Tibial nerve (tissue), 4 donors: ENCODE results near the gene RBMS3. TPM values are rescaled to one million over a fixed set of nuclear protein-coding genes. Genes with fewer than 3 reads are reported as not detected.
A peak's percentile ranks its signal among the peaks of the same experiment; 100 is the strongest.

Experiments used
- DNase-seq, 2 donors: peaks; one replicate each; pipeline ENCODE4 v3.0.0-alpha.2; 2019; ENCODE audit warnings: low spot score in 2 of 2
- H3K27ac ChIP-seq, 4 donors: fragments of 200-600 bp; sonication (generic) in 3 of 4; one replicate each; pipeline ENCODE4 v1.5.1; 2017 to 2019; ENCODE audit warnings: mild to moderate bottlenecking in 1 of 4
- H3K27me3 ChIP-seq, 2 donors: fragments of 200-600 bp; sonication (generic) in 1 of 2; one replicate each; pipeline versions ENCODE4 v1.5.1 to v1.6.0; 2017 to 2019
- H3K36me3 ChIP-seq, 3 donors: fragments of 200-600 bp; sonication (generic); one replicate each; pipeline ENCODE4 v1.5.1; 2018 to 2019
- H3K4me1 ChIP-seq, 4 donors: fragments of 200-600 bp; sonication (generic) in 3 of 4; one replicate each; pipeline ENCODE4 v1.5.1; 2017 to 2019
- H3K4me3 ChIP-seq, 4 donors: fragments of 200-600 bp; sonication (generic) in 3 of 4; one replicate each; pipeline ENCODE4 v1.5.1; 2017 to 2019; ENCODE audit warnings: mild to moderate bottlenecking in 1 of 4, moderate library complexity in 1 of 4
- H3K9me3 ChIP-seq, 4 donors: fragments of 200-600 bp; sonication (generic) in 3 of 4; one replicate each; pipeline ENCODE4 v1.5.1; 2017 to 2019
- CTCF ChIP-seq, 5 experiments: fragments of 200-600 bp in 3 of 5; fragments of 450-650 bp in 2 of 5; sonication (generic) in 3 of 5; IDR thresholded peaks; one replicate each; pipeline ENCODE4 v1.5.1; 2016 to 2019; ENCODE audit warnings: antibody characterized with exemption in 5 of 5, mild to moderate bottlenecking in 3 of 5, moderate library complexity in 2 of 5
- EP300 ChIP-seq, 2 donors: sonication (generic); formaldehyde crosslinking; IDR thresholded peaks; one replicate each; pipeline ENCODE4 v1.6.1; 2017; ENCODE audit warnings: antibody characterized with exemption in 2 of 2, mild to moderate bottlenecking in 1 of 2
- POLR2A ChIP-seq, 2 donors: fragments of 450-650 bp; IDR thresholded peaks; one replicate each; pipeline ENCODE4 v1.6.1; 2017; ENCODE audit warnings: antibody characterized with exemption in 2 of 2, mild to moderate bottlenecking in 2 of 2, moderate library complexity in 2 of 2
- WGBS, 2 donors: methylation state at CpG; one replicate each; pipeline ENCODE4 v1.1.5; 2018; 5-methylcytosine and 5-hydroxymethylcytosine counted together
- total RNA-seq, 4 donors: library from RNA; depleted of rRNA; stranded (reverse); fragments of >200 nt; gene quantifications; one replicate each; pipeline ENCODE4 v1.1.0, GENCODE V29; 2016

The RBMS3 gene
- total RNA-seq, 4 donors from 2014 or later = 157 to 175 (median 161) TPM

- no peak for DNase-seq
- Histone ChIP-seq H3K9me3 (no peaks in the 10 kb centered on the region), H3K4me3 (no peak overlapping the region), H3K27me3 (no peaks in the 10 kb centered on the region), H3K36me3 (no peaks in the 10 kb centered on the region), H3K4me1 (peaks cover 0 to 53% (median 9%) of the 10 kb centered on the region in 4 donors), H3K27ac (peak overlapping the region in 1 of 4 donors; percentile 43)
- no peak for TF ChIP-seq POLR2A (IDR thresholded peaks at IDR 0.05)
- TF ChIP-seq EP300 (IDR thresholded peaks at IDR 0.05) = no peak
- TF ChIP-seq CTCF (IDR thresholded peaks at IDR 0.05) = no peak
- WGBS, 2 donors = 24 to 25% methylated on average over 5 of the region's 5 CpGs
These were observed 66.5 kb downstream of the RBMS3 start for GRCh38 chr3:29347412-29347811.

GRCh38 chr3:29348316-29348715, 67.4 kb downstream of the RBMS3 start:
- 28 to 32% methylated on average over 4 of the region's 4 CpGs for WGBS, 2 donors
- Histone ChIP-seq H3K9me3 (no peaks in the 10 kb centered on the region), H3K4me1 (peaks cover 0 to 53% (median 9%) of the 10 kb centered on the region in 4 donors), H3K27ac (peak overlapping the region in 1 of 4 donors; percentile 43), H3K36me3 (no peaks in the 10 kb centered on the region), H3K27me3 (no peaks in the 10 kb centered on the region), H3K4me3 (no peak overlapping the region)
- TF ChIP-seq CTCF (IDR thresholded peaks at IDR 0.05) = no peak
- TF ChIP-seq POLR2A (IDR thresholded peaks at IDR 0.05) = no peak
- no peak for TF ChIP-seq EP300 (IDR thresholded peaks at IDR 0.05)
- no peak for DNase-seq

- Histone ChIP-seq H3K9me3 (no peaks in the 10 kb centered on the region), H3K27ac (peak overlapping the region in 1 of 4 donors; percentile 46), H3K4me3 (no peak overlapping the region), H3K27me3 (no peaks in the 10 kb centered on the region), H3K4me1 (peaks cover 0 to 49% (median 9%) of the 10 kb centered on the region in 4 donors), H3K36me3 (no peaks in the 10 kb centered on the region)
- no peak for DNase-seq
- 29 to 43% methylated on average over 2 of the region's 2 CpGs for WGBS, 2 donors
- TF ChIP-seq POLR2A (IDR thresholded peaks at IDR 0.05) (no peak), CTCF (IDR thresholded peaks at IDR 0.05) (no peak), EP300 (IDR thresholded peaks at IDR 0.05) (no peak)
These were observed 68.2 kb downstream of the RBMS3 start for GRCh38 chr3:29349049-29349448.

GRCh38 chr3:29353807-29354206, 72.9 kb downstream of the RBMS3 start:
- Histone ChIP-seq H3K36me3 (no peaks in the 10 kb centered on the region), H3K4me3 (no peak overlapping the region), H3K27me3 (no peaks in the 10 kb centered on the region), H3K4me1 (peaks cover 0 to 40% (median 9%) of the 10 kb centered on the region in 4 donors), H3K9me3 (peaks cover 0 to 7% (median 0%) of the 10 kb centered on the region in 4 donors), H3K27ac (peak overlapping the region in 1 of 4 donors; percentile 29)
- 0 to 3% methylated on average over 1 of the region's 1 CpG for WGBS, 2 donors
- no peak for DNase-seq
- TF ChIP-seq POLR2A (IDR thresholded peaks at IDR 0.05) (no peak), CTCF (IDR thresholded peaks at IDR 0.05) (no peak), EP300 (IDR thresholded peaks at IDR 0.05) (no peak)

GRCh38 chr3:29354894-29355293, 74.0 kb downstream of the RBMS3 start:
- no peak for TF ChIP-seq EP300 (IDR thresholded peaks at IDR 0.05)
- no peak for TF ChIP-seq POLR2A (IDR thresholded peaks at IDR 0.05)
- TF ChIP-seq CTCF (IDR thresholded peaks at IDR 0.05) = no peak
- Histone ChIP-seq H3K27me3 (no peaks in the 10 kb centered on the region), H3K4me3 (no peak overlapping the region), H3K4me1 (peaks cover 0 to 32% (median 7%) of the 10 kb centered on the region in 4 donors), H3K27ac (no peak overlapping the region), H3K9me3 (peaks cover 0 to 7% (median 0%) of the 10 kb centered on the region in 4 donors), H3K36me3 (no peaks in the 10 kb centered on the region)
- no peak for DNase-seq
